ENCODE measurements around the gene ZNF768. TPM values are rescaled to one million over a fixed set of nuclear protein-coding genes. Genes with fewer than 3 reads are reported as not detected.
"Not testable (repeated sequence)": the region's sequence is repeated elsewhere in the genome, so short reads cannot be mapped to it uniquely, and the experiment has no call there.

Gene ZNF768
- total RNA-seq, 2 experiments from 2014 or later: 38.3 to 63.7 TPM

DNA sequence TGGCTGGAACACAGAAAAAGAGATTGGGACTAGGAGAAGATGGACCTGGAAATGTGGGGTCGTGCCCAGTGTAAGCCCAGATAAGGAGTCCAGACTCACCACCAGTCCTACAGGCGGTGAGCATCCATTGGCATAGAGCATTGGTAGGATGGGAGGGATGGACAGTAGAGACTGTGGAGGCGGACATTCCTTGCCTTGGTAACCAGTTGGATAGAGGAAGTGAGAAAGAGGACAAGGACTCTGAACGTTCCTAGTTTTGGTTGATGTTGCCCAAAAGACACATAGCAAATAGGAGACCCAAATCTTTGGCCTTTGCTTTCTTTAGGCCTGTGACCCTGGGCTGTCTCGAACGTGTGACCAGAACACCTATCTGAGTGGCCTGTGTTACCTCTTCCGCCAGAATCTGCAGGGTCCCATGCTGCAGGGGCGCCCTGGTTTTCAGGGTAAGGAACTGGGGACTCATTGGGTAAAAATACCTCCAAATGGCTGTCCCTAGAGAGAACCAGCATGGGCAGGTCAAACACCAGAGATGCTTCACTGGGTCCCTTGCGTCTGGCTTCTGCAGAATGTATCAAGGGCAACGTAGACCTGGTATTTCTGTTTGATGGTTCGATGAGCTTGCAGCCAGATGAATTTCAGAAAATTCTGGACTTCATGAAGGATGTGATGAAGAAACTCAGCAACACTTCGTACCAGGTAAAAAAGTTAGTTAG, 47.4 kb downstream of the ZNF768 start:
- intact Hi-C loops (cut with micrococcal nuclease; ENCODE audit: unreplicated experiment): no loop called here
- Histone ChIP-seq H3K79me2 (ENCODE audit: insufficient read depth, low read depth, low read length) (peaks cover 1% of the 10 kb centered on the region; the same call in 1 of the 2 replicates), H2AFZ (ENCODE audit: low read length) (no peak overlapping the region), H3K36me3 (ENCODE audit: insufficient read depth, low read length) (peaks cover 73% of the 10 kb centered on the region), H3K9me3 (ENCODE audit: low read length) (no peaks in the 10 kb centered on the region), H3K4me1 (ENCODE audit: insufficient read depth, low read length, poor library complexity, severe bottlenecking) (peaks cover 18% of the 10 kb centered on the region), H3K9me2 (ENCODE audit: insufficient read depth, low read length) (no peaks in the 10 kb centered on the region), H4K20me1 (ENCODE audit: insufficient read depth, low read length) (no peaks in the 10 kb centered on the region), H3K27ac (ENCODE audit: low read depth, low read length, poor library complexity, severe bottlenecking) (no peak overlapping the region), H3K4me3 (ENCODE audit: low read depth, low read length, poor library complexity, severe bottlenecking) (no peak overlapping the region), H3K4me2 (ENCODE audit: low read length) (no peak overlapping the region)
- BruUV-seq (replicated peaks): no TSS peak
- TF ChIP-seq, protein P1, sequence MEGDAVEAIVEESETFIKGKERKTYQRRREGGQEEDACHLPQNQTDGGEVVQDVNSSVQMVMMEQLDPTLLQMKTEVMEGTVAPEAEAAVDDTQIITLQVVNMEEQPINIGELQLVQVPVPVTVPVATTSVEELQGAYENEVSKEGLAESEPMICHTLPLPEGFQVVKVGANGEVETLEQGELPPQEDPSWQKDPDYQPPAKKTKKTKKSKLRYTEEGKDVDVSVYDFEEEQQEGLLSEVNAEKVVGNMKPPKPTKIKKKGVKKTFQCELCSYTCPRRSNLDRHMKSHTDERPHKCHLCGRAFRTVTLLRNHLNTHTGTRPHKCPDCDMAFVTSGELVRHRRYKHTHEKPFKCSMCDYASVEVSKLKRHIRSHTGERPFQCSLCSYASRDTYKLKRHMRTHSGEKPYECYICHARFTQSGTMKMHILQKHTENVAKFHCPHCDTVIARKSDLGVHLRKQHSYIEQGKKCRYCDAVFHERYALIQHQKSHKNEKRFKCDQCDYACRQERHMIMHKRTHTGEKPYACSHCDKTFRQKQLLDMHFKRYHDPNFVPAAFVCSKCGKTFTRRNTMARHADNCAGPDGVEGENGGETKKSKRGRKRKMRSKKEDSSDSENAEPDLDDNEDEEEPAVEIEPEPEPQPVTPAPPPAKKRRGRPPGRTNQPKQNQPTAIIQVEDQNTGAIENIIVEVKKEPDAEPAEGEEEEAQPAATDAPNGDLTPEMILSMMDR (conservative IDR thresholded peaks at IDR 0.05; ENCODE audit: low read length): no peak
- TF ChIP-seq EZH2phosphoT487 (IDR thresholded peaks at IDR 0.05; ENCODE audit: borderline replicate concordance, low read depth, low read length): no peak
- ChIA-PET CTCF (ENCODE audit: unreplicated experiment) (interaction anchor here (0.5 kb wide), 1 partner anchor 51 kb away, joined by 4 read pairs; no protein-coding TSS in a partner anchor), POLR2A (interaction anchor here (0.7 kb wide), 1 partner anchor 49 kb away, joined by 3 read pairs; the partner anchor contains the start of gene DCTPP1)
- DNase-seq (ENCODE audit: low spot score): no peak

DNA sequence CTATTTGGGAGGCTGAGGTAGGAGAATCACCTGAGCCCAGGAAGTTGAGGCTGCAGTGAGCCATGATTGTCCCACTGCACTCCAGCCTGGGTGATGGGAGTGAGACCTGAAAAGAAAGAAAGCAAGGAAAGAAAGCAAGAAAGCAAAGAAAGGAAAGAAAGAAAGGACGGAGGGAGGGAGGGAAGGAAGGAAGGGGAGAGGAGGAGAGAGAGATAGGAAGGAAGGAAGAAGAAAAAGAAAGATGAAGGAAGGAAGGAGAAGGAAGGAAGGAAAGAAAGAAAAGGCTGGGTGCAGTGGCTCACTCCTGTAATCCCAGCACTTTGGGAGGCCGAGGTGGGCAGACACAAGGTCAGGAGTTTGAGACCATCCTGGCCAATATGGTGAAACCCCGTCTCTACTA, 48.6 kb downstream of the ZNF768 start:
- H3K9me2 ChIP-seq (ENCODE audit: insufficient read depth, low read length); H3K9me3 ChIP-seq (ENCODE audit: low read length); CTCF ChIA-PET (ENCODE audit: unreplicated experiment); H3K4me3 ChIP-seq (ENCODE audit: low read depth, low read length, poor library complexity, severe bottlenecking); H3K27ac ChIP-seq (ENCODE audit: low read depth, low read length, poor library complexity, severe bottlenecking); H2AFZ ChIP-seq (ENCODE audit: low read length); intact Hi-C loops (cut with micrococcal nuclease; ENCODE audit: unreplicated experiment); H4K20me1 ChIP-seq (ENCODE audit: insufficient read depth, low read length); H3K4me2 ChIP-seq (ENCODE audit: low read length); BruUV-seq (replicated peaks); DNase-seq (ENCODE audit: low spot score): not testable (repeated sequence)
- H3K79me2 ChIP-seq (ENCODE audit: insufficient read depth, low read depth, low read length): peaks cover 13% of the 10 kb centered on the region; the same call in 1 of the 2 replicates
- H3K4me1 ChIP-seq (ENCODE audit: insufficient read depth, low read length, poor library complexity, severe bottlenecking): peaks cover 30% of the 10 kb centered on the region
- peaks cover 61% of the 10 kb centered on the region for H3K36me3 ChIP-seq (ENCODE audit: insufficient read depth, low read length)
- POLR2A ChIA-PET: interaction anchor here (1.1 kb wide), 1 partner anchor 21 kb away, joined by 4 read pairs; no protein-coding TSS in a partner anchor

DNA sequence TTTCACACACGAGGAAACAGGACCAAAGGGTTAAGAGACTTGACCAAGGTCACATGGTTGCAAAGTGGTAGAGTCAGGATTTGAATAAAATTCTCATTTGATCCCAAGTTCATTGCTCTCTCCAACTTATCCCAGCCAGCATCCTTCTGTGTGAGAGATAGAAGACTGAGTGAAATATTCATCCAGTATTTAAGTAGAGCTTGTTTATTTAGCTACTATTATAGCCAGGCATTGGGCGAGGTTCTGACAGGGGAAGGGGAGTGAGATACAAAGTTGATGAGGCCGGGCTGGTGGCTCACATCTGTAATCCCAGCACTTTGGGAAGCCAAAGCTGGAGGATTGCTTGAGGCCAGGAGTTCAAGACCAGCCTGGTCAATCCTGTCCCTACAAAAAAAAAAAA, 49.4 kb downstream of the ZNF768 start:
- Histone ChIP-seq H3K4me2 (ENCODE audit: low read length) (no peak overlapping the region), H3K9me3 (ENCODE audit: low read length) (no peaks in the 10 kb centered on the region), H3K79me2 (ENCODE audit: insufficient read depth, low read depth, low read length) (peaks cover 15% of the 10 kb centered on the region; the same call in 1 of the 2 replicates), H3K4me1 (ENCODE audit: insufficient read depth, low read length, poor library complexity, severe bottlenecking) (peaks cover 35% of the 10 kb centered on the region), H3K36me3 (ENCODE audit: insufficient read depth, low read length) (peaks cover 54% of the 10 kb centered on the region), H2AFZ (ENCODE audit: low read length) (no peak overlapping the region), H4K20me1 (ENCODE audit: insufficient read depth, low read length) (no peaks in the 10 kb centered on the region), H3K4me3 (ENCODE audit: low read depth, low read length, poor library complexity, severe bottlenecking) (no peak overlapping the region), H3K9me2 (ENCODE audit: insufficient read depth, low read length) (no peaks in the 10 kb centered on the region), H3K27ac (ENCODE audit: low read depth, low read length, poor library complexity, severe bottlenecking) (no peak overlapping the region)
- no peak for DNase-seq (ENCODE audit: low spot score)
- intact Hi-C loops (cut with micrococcal nuclease; ENCODE audit: unreplicated experiment): no loop called here
- POLR2A ChIA-PET: interaction anchor here (1.1 kb wide), 1 partner anchor 20 kb away, joined by 4 read pairs; no protein-coding TSS in a partner anchor
- CTCF ChIA-PET (ENCODE audit: unreplicated experiment): no interaction called here
- BruUV-seq (replicated peaks): no TSS peak
- TF ChIP-seq, protein P1 (conservative IDR thresholded peaks at IDR 0.05; ENCODE audit: low read length): no peak
- no peak for TF ChIP-seq EZH2phosphoT487 (IDR thresholded peaks at IDR 0.05; ENCODE audit: borderline replicate concordance, low read depth, low read length)

All from OCI-LY7 (cell line).